HCT116 (cell line): ENCODE measurements around the gene EPS15. TPM values are rescaled to one million over a fixed set of nuclear protein-coding genes. Genes with fewer than 3 reads are reported as not detected.

ENCODE experiments used
- ATAC-seq: fragments of 200-7000 bp; cut with Tn5 transposase; 2 replicates; pipeline ENCODE4 v1.9.1; 2020; ENCODE audit warnings: mild to moderate bottlenecking, moderate library complexity
- BruUV-seq: library from RNA; stranded (reverse); fragments of 400-500 nt; replicated peaks from 2 replicates; lab custom pipeline; 2021; lab: Mats Ljungman, UMichigan
- CTCF ChIA-PET: fragments of 300-600 bp; sonication (Branson Sonifier 250); formaldehyde crosslinking; loops from one replicate; lab custom pipeline; 2021; ENCODE audit warnings: antibody characterized with exemption; lab: Charles Lee
- POLR2A ChIA-PET: fragments of 300-600, 350-600 bp; sonication (Branson Sonifier 250); formaldehyde crosslinking; loops from one replicate; lab custom pipeline; 2021; ENCODE audit warnings: antibody characterized with exemption; lab: Charles Lee
- RAD21 ChIA-PET, 2 experiments: fragments of 300-600 bp; sonication (Branson Sonifier 250); formaldehyde crosslinking; loops; one replicate each; lab custom pipeline; 2023; ENCODE audit warnings: low total read pairs in 2 of 2; ENCODE audit not compliant: uncharacterized antibody in 2 of 2, unreplicated experiment in 2 of 2, low non-redundant PET in 1 of 2; lab: Charles Lee
- DNase-seq: peaks from one replicate; pipeline ENCODE4 v3.0.0-alpha.2; 2010; ENCODE audit warnings: low read depth, low spot score
- H2AFZ ChIP-seq: fragments of 200-600 bp; shearing (Covaris generic), sonication (generic); 2 replicates; pipeline ENCODE4 v1.6.1; 2017; ENCODE audit warnings: low read depth, mixed run types, mixed read lengths, antibody characterized with exemption, low read length; ENCODE audit not compliant: poor library complexity, severe bottlenecking
- H3K27ac ChIP-seq: 2 replicates; pipeline ENCODE4 v1.5.1; 2012; ENCODE audit warnings: low read depth, low read length
- H3K27me3 ChIP-seq: fragments of 200-600 bp; sonication (generic); 2 replicates; pipeline ENCODE4 v1.6.1; 2016; ENCODE audit warnings: mixed run types, low read length, mixed read lengths; ENCODE audit not compliant: insufficient read depth
- H3K36me3 ChIP-seq, 2 experiments: fragments of 200-500 bp in 1 of 2; fragments of 200-600 bp in 1 of 2; sonication (Bioruptor generic) in 1 of 2; sonication (generic) in 1 of 2; 2 replicates each; pipeline versions ENCODE4 v1.5.1 to v1.6.1; 2014 to 2016; ENCODE audit warnings: low read length in 2 of 2, inconsistent platforms in 1 of 2, mixed read lengths in 1 of 2, mixed run types in 1 of 2; ENCODE audit not compliant: insufficient read depth in 2 of 2, control insufficient read depth in 1 of 2
- H3K4me1 ChIP-seq, 2 experiments: fragments of 200-600 bp in 1 of 2; sonication (generic) in 1 of 2; 2 replicates each; pipeline versions ENCODE4 v1.5.1 to v1.6.1; 2012 to 2017; ENCODE audit warnings: low read length in 2 of 2, inconsistent platforms in 1 of 2, mild to moderate bottlenecking in 1 of 2, mixed read lengths in 1 of 2, mixed run types in 1 of 2, moderate library complexity in 1 of 2; ENCODE audit not compliant: insufficient read depth in 2 of 2, control insufficient read depth in 1 of 2
- H3K4me2 ChIP-seq: fragments of 200-600 bp; sonication (generic); 2 replicates; pipeline ENCODE4 v1.6.1; 2017; ENCODE audit warnings: mixed run types, low read length, mixed read lengths
- H3K4me3 ChIP-seq, 2 experiments: fragments of 200-600 bp in 1 of 2; sonication (generic) in 1 of 2; replicated peaks in 1 of 2; 2 replicates each; pipeline ENCODE4 v1.5.1; 2011 to 2016; ENCODE audit warnings: low read length in 2 of 2, control low read depth in 1 of 2, low read depth in 1 of 2, mild to moderate bottlenecking in 1 of 2, mixed read lengths in 1 of 2, mixed run types in 1 of 2
- H3K79me2 ChIP-seq: fragments of 200-600 bp; sonication (generic); 2 replicates; pipeline ENCODE4 v1.6.1; 2017; ENCODE audit warnings: mild to moderate bottlenecking, mixed run types, low read length, moderate library complexity, mixed read lengths; ENCODE audit not compliant: insufficient read depth
- H3K9ac ChIP-seq: fragments of 200-600 bp; sonication (generic); 2 replicates; pipeline ENCODE4 v1.6.1; 2016; ENCODE audit warnings: low read length, mixed read lengths
- H3K9me2 ChIP-seq: fragments of 200-600 bp; sonication (generic), shearing (Covaris generic); 2 replicates; pipeline ENCODE4 v1.6.1; 2017; ENCODE audit warnings: mixed run types, mild to moderate bottlenecking, moderate library complexity; ENCODE audit not compliant: insufficient read depth
- H3K9me3 ChIP-seq, 2 experiments: fragments of 200-500 bp in 1 of 2; fragments of 200-600 bp in 1 of 2; sonication (Bioruptor generic) in 1 of 2; sonication (generic) in 1 of 2; 2 replicates each; pipeline ENCODE4 v1.6.1; 2014 to 2017; ENCODE audit warnings: low read length in 2 of 2, mixed read lengths in 2 of 2, inconsistent platforms in 1 of 2, low read depth in 1 of 2, mild to moderate bottlenecking in 1 of 2, mixed run types in 1 of 2, moderate library complexity in 1 of 2; ENCODE audit not compliant: control insufficient read depth in 1 of 2, insufficient read depth in 1 of 2
- H4K20me1 ChIP-seq: fragments of 200-600 bp; sonication (generic), shearing (Covaris generic); 2 replicates; pipeline ENCODE4 v1.6.1; 2017; ENCODE audit warnings: mixed run types, mild to moderate bottlenecking, moderate library complexity; ENCODE audit not compliant: insufficient read depth
- CBX3 ChIP-seq: IDR thresholded peaks from 2 replicates; pipeline ENCODE4 v1.6.1; 2012; ENCODE audit warnings: low read depth
- CEBPB ChIP-seq: IDR thresholded peaks from 2 replicates; pipeline ENCODE4 v1.6.1; 2012; ENCODE audit warnings: low read depth
- EGR1 ChIP-seq: IDR thresholded peaks from 2 replicates; pipeline ENCODE4 v1.6.1; 2012; ENCODE audit warnings: low read depth
- ELF1 ChIP-seq: IDR thresholded peaks from 2 replicates; pipeline ENCODE4 v1.6.1; 2012; ENCODE audit warnings: low read depth, borderline replicate concordance
- EZH2phosphoT487 ChIP-seq: fragments of 200-600 bp; IDR thresholded peaks from 2 replicates; pipeline ENCODE4 v1.6.1; 2018; ENCODE audit warnings: antibody characterized with exemption, borderline replicate concordance
- FOSL1 ChIP-seq: IDR thresholded peaks from 2 replicates; pipeline ENCODE4 v1.6.1; 2012; ENCODE audit warnings: low read depth
- JUND ChIP-seq: IDR thresholded peaks from 2 replicates; pipeline ENCODE4 v1.6.1; 2012
- POLR2A ChIP-seq: IDR thresholded peaks from 2 replicates; pipeline ENCODE4 v1.7.0; 2011; ENCODE audit warnings: borderline replicate concordance; ENCODE audit not compliant: insufficient read depth, insufficient read length; ENCODE audit errors: extremely low read depth
- RAD21 ChIP-seq: IDR thresholded peaks from 2 replicates; pipeline ENCODE4 v1.6.1; 2012; ENCODE audit warnings: low read depth, mild to moderate bottlenecking
- SIN3A ChIP-seq: IDR thresholded peaks from 2 replicates; pipeline ENCODE4 v1.6.1; 2012; ENCODE audit warnings: low read depth
- SP1 ChIP-seq: IDR thresholded peaks from 2 replicates; pipeline ENCODE4 v1.6.1; 2012; ENCODE audit warnings: low read depth
- SRF ChIP-seq: IDR thresholded peaks from 2 replicates; pipeline ENCODE4 v1.6.1; 2012; ENCODE audit warnings: low read depth
- YY1 ChIP-seq: IDR thresholded peaks from 2 replicates; pipeline ENCODE4 v1.6.1; 2011; ENCODE audit warnings: low read length, low read depth, moderate library complexity, mild to moderate bottlenecking; ENCODE audit not compliant: insufficient replicate concordance; ENCODE audit errors: extremely low read depth
- ZFX ChIP-seq: fragments of 450-650 bp; IDR thresholded peaks from 2 replicates; pipeline ENCODE4 v1.6.1; 2017
- ZNF274 ChIP-seq: fragments of 200-500 bp; sonication (Bioruptor generic); IDR thresholded peaks from 2 replicates; pipeline ENCODE4 v1.6.1; 2014; ENCODE audit warnings: mild to moderate bottlenecking, low read depth, low read length, inconsistent platforms
- intact Hi-C: fragments of 100-400 bp; cut with micrococcal nuclease; formaldehyde crosslinking; loops from 2 replicates; pipeline ENCODE4 v1.10.0; 2022
- total RNA-seq: library from RNA; stranded (reverse); gene quantifications from one replicate; pipeline ENCODE4 v1.2.1, GENCODE V29; 2021; ENCODE audit not compliant: unreplicated experiment
- TF ChIP-seq, protein P1 (sequence below), 3 experiments: fragments of 200-600 bp in 1 of 3; sonication (generic) in 1 of 3; IDR thresholded peaks in 2 of 3; conservative IDR thresholded peaks in 1 of 3; 2 replicates each; pipeline ENCODE4 v1.5.1; 2012 to 2017; ENCODE audit warnings: low read depth in 2 of 3, low read length in 2 of 3, antibody characterized with exemption in 1 of 3, borderline replicate concordance in 1 of 3, control low read depth in 1 of 3, mild to moderate bottlenecking in 1 of 3, mixed read lengths in 1 of 3, mixed run types in 1 of 3, moderate library complexity in 1 of 3; ENCODE audit not compliant: insufficient read depth in 1 of 3
- TF ChIP-seq, protein P2 (sequence below): IDR thresholded peaks from 2 replicates; pipeline ENCODE4 v1.6.1; 2011; ENCODE audit warnings: mild to moderate bottlenecking, low read length, moderate library complexity; ENCODE audit not compliant: insufficient replicate concordance; ENCODE audit errors: extremely low read depth
- TF ChIP-seq, protein P3 (sequence below): IDR thresholded peaks from 2 replicates; pipeline ENCODE4 v1.6.1; 2012; ENCODE audit warnings: low read depth
- TF ChIP-seq, protein P4 (sequence below): IDR thresholded peaks from 2 replicates; pipeline ENCODE4 v1.6.1; 2012

Gene EPS15
- total RNA-seq, 1 experiment from 2014 or later = 41.2 TPM

DNA sequence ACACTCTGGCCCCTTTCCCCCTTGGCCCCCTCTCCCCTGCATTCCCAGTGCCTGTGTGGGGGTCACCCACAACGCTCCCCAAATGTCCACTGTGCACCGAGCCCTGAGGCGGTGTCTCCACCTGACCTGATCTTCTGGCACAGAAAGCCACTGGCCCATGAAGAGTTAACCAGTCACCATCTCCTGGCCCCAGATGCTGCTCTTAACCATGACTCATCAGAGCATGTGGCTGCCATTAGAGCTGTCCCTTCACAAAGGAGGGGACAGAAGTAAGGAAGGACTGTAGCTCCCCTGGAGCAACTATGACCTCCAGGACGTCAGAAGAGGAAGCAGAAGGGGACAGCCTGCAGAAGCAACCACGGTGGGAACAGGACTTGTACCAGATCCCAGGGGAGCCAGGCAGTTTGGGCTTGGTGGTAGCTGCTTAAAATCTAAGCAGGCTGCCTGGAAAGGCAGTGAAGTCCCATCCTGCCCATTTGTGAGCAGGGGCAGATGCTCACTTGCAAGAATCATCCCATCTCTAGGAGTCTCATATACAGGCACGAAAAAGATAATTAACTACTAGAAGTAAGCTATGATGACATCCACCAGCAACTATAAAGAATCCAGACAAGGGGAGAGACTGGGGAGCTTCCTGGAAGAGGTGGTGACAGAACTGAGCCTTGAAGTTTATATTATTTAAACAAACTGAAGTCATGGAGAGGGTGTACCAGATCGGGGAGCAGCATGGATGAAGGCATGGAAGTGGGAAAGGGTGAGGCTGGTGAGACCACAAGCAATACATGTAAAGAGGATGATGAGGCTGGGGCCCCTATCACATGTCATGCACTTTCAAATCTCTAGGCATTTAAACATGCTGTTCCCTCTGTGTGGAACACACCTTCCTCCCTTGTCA, 187.6 kb downstream of the EPS15 start:
- H3K4me1 ChIP-seq = peaks cover 25 to 63% of the 10 kb centered on the region in 2 experiments
- POLR2A ChIA-PET = interaction anchor here (1.0 to 1.3 kb wide), 3 partner anchors 13 to 188 kb away, joined by 3 read pairs; partner anchors contain the start of gene EPS15
- H2AFZ ChIP-seq = peak overlapping the region; percentile 52
- CTCF ChIA-PET = interaction anchor here (0.9 kb wide), 1 partner anchor 139 kb away, joined by 3 read pairs; no protein-coding TSS in a partner anchor
- no peaks in the 10 kb centered on the region for H3K9me2 ChIP-seq
- no peaks in the 10 kb centered on the region for H3K9me3 ChIP-seq
- H3K4me2 ChIP-seq = peak overlapping the region; percentile 100
- ATAC-seq (peak; percentile 77), DNase-seq (peak; percentile 55)
- TSS peak; percentile 52 for BruUV-seq
- peak overlapping the region; percentile 52 for H3K27ac ChIP-seq
- H3K9ac ChIP-seq = peak overlapping the region; percentile 80
- H3K4me3 ChIP-seq = peak overlapping the region; percentile 61 to 80
- no peaks in the 10 kb centered on the region for H3K36me3 ChIP-seq
- H4K20me1 ChIP-seq = no peaks in the 10 kb centered on the region
- intact Hi-C loops = no loop called here
- RAD21 ChIA-PET = no interaction called here
- H3K27me3 ChIP-seq = no peaks in the 10 kb centered on the region
- no peaks in the 10 kb centered on the region for H3K79me2 ChIP-seq
- TF ChIP-seq EZH2phosphoT487 (no peak), JUND (peak; percentile 89), EGR1 (no peak), ZFX (no peak), CEBPB (no peak), FOSL1 (peak; percentile 87), YY1 (peak; percentile 86), POLR2A (peak; percentile 42), ZNF274 (no peak), SRF (no peak), CBX3 (peak; percentile 84), ELF1 (no peak), SIN3A (peak; percentile 54; the same call in 1 of the 2 replicates), RAD21 (no peak), SP1 (peak; percentile 80)
- TF ChIP-seq, protein P1, sequence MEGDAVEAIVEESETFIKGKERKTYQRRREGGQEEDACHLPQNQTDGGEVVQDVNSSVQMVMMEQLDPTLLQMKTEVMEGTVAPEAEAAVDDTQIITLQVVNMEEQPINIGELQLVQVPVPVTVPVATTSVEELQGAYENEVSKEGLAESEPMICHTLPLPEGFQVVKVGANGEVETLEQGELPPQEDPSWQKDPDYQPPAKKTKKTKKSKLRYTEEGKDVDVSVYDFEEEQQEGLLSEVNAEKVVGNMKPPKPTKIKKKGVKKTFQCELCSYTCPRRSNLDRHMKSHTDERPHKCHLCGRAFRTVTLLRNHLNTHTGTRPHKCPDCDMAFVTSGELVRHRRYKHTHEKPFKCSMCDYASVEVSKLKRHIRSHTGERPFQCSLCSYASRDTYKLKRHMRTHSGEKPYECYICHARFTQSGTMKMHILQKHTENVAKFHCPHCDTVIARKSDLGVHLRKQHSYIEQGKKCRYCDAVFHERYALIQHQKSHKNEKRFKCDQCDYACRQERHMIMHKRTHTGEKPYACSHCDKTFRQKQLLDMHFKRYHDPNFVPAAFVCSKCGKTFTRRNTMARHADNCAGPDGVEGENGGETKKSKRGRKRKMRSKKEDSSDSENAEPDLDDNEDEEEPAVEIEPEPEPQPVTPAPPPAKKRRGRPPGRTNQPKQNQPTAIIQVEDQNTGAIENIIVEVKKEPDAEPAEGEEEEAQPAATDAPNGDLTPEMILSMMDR (IDR thresholded peaks at IDR 0.05 in 2 of 3, conservative IDR thresholded peaks at IDR 0.05 in 1 of 3; ENCODE audit: borderline replicate concordance in 1 of 3, insufficient read depth in 1 of 3, low read depth in 2 of 3, low read length in 2 of 3) = no peak
- TF ChIP-seq, protein P2, sequence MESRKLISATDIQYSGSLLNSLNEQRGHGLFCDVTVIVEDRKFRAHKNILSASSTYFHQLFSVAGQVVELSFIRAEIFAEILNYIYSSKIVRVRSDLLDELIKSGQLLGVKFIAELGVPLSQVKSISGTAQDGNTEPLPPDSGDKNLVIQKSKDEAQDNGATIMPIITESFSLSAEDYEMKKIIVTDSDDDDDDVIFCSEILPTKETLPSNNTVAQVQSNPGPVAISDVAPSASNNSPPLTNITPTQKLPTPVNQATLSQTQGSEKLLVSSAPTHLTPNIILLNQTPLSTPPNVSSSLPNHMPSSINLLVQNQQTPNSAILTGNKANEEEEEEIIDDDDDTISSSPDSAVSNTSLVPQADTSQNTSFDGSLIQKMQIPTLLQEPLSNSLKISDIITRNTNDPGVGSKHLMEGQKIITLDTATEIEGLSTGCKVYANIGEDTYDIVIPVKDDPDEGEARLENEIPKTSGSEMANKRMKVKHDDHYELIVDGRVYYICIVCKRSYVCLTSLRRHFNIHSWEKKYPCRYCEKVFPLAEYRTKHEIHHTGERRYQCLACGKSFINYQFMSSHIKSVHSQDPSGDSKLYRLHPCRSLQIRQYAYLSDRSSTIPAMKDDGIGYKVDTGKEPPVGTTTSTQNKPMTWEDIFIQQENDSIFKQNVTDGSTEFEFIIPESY = peak; percentile 7
- TF ChIP-seq, protein P3, sequence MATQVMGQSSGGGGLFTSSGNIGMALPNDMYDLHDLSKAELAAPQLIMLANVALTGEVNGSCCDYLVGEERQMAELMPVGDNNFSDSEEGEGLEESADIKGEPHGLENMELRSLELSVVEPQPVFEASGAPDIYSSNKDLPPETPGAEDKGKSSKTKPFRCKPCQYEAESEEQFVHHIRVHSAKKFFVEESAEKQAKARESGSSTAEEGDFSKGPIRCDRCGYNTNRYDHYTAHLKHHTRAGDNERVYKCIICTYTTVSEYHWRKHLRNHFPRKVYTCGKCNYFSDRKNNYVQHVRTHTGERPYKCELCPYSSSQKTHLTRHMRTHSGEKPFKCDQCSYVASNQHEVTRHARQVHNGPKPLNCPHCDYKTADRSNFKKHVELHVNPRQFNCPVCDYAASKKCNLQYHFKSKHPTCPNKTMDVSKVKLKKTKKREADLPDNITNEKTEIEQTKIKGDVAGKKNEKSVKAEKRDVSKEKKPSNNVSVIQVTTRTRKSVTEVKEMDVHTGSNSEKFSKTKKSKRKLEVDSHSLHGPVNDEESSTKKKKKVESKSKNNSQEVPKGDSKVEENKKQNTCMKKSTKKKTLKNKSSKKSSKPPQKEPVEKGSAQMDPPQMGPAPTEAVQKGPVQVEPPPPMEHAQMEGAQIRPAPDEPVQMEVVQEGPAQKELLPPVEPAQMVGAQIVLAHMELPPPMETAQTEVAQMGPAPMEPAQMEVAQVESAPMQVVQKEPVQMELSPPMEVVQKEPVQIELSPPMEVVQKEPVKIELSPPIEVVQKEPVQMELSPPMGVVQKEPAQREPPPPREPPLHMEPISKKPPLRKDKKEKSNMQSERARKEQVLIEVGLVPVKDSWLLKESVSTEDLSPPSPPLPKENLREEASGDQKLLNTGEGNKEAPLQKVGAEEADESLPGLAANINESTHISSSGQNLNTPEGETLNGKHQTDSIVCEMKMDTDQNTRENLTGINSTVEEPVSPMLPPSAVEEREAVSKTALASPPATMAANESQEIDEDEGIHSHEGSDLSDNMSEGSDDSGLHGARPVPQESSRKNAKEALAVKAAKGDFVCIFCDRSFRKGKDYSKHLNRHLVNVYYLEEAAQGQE = no peak
- TF ChIP-seq, protein P4, sequence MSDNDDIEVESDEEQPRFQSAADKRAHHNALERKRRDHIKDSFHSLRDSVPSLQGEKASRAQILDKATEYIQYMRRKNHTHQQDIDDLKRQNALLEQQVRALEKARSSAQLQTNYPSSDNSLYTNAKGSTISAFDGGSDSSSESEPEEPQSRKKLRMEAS = peak; percentile 93
